ENCODE measurements around the gene PLEKHM1.
A peak's percentile ranks its signal among the peaks of the same experiment; 100 is the strongest.
"Not testable (repeated sequence)": the region's sequence is repeated elsewhere in the genome, so short reads cannot be mapped to it uniquely, and the experiment has no call there.

The PLEKHM1 gene

DNA sequence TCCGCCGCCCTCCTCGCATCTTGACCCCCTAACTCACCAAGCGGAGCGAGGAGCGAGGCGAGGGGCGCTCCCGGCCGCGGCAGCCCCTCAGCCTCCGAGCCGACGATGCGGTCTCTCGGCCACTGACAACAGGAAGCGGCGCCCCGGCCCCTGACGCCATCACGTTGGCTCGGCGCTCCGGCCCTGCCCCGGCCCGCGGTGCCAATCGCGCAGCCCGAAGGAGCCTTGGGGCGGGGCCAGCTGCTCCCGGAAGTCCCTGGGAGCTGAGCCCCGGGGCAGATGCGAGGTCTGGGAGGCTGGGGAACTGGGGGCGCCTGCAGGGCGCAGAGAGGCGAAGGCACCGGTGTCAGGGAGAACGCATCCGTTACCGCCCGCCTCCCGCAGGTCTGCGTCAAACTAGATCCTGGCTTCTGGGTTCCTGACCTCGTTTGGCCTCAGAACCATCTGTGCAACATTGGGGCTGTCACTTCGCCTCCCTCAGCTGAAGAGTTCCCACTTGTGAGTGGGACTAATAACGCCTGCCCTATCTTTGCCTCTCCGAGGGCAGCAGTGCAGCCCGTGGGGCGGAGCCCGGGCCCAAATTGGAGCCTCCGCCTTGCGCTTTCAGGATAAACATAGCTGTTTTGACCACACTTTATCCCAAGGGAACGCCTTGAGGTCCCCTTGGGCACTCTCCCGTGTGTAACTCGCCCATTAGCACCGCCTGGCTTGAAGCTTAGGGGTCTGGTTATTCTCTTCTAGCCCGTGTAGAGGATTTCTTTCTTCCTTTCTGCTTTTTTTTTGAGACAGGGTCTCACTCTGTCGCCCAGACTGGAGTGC, at the start of gene PLEKHM1:
Gene PLEKHM1 (minus strand): TSS at position 107 of the 819 bp plus-strand sequence. CDS start 8,237 bp downstream, outside the sequence.
- peak; percentile 28 for DNase-seq

DNA sequence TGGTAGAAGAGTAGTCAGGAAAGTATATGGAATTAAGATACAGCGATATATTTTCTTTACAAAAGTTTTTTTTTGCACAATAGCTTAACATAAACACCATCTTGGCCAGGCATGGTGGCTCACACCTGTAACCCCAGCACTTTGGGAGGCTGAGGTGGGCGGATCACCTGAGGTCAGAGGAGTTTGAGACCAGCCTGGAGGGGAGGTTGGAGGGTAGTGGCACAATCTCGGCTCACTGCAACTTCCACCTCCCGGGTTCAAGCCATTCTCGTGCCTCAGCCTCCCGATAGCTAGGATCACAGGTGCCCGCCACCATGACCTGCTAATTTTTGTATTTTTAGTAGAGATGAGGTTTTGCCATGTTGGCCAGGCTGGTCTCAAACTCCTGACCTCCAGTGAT, 47.6 kb upstream of the PLEKHM1 start:
- DNase-seq, result not testable (repeated sequence)

DNA sequence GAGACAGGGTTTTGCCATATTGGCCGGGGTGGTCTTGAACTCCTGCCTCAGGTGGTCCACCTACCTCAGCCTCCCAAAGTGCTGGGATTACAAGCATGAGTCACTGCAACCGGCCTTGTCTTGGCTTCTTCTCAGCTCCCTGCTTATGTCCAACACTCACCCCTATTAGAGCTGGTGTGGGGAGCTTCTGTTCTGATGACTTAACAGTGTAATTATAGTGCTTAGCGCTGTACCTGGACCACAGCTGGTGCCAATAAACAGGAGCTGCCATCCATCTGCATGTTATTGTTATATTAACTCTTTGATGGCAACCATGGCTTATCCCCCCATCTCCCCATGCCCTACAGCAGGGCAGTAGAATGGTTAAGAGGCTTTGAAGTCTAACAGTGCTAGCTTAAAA, 15.6 kb upstream of the PLEKHM1 start:
- not testable (repeated sequence) for DNase-seq

DNA sequence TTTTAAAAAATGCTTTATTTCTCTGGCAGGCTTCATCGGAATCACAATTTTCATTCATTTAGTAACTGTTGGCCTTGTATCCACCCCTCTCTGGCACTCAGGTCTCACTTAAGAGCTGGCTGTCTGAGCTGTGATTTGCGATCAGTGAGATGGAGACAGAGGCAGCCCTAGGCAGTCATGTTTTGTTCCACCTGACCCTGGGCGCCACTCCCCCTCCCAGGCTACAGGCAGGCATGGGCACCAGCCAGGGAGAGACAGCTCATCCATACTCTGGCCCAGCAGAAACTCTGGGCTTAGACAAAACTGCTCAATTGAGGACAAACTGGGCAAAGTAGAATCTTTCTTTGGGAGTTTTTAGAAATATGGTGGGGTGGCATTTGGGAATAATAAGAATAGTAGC, 14.7 kb upstream of the PLEKHM1 start:
- not testable (repeated sequence) for DNase-seq

DNA sequence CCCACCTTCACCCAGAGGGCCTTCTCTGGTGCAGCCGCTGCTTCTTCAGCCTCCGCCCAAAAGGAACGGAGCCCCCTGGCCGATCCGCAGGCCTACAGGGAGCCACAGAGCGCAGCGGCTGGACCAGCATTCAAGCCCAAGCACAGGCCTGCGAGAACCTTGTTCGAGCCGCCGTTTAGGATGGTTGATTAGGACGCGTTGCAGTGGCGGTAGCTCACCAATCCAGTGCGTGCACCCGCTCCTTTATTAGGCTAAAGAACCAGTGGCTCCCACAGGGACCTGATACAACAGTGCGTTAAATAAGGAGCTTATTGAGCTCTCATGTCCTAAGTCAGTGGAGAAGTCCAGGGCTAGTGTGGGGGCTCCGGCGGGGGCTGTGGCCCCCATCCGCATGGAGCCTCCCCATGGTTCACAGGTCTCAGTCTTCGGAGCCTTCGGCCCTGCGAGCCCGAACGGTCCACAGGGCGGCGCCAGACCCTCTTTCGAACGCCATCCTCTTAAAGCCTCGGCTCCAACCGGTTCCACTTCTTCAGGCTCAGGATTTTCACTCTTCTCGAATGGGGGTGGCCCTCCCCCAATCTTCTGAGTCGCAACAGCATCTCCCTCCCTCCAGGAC, 10.7 kb upstream of the PLEKHM1 start:
- not testable (repeated sequence) for DNase-seq

DNA sequence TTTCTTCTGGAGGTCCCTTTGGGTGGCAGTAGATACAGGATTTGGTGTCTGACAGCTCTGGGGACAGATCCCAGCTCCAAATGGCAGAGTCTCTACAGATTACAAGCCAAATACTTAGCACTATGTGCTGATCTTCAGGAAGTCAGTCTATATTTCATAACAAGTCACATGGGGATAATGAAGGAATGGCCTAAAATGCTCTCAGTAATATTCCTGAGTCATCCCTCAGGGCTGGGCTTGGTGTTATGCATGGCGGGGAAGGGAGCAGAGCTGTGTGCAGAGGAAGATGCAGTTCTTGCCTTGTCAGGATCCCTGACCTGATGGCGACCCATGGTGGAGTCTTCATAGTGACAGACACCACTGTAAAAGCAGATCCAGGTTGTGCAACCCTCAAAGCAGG, 10.0 kb upstream of the PLEKHM1 start:
- DNase-seq, result not testable (repeated sequence)

DNA sequence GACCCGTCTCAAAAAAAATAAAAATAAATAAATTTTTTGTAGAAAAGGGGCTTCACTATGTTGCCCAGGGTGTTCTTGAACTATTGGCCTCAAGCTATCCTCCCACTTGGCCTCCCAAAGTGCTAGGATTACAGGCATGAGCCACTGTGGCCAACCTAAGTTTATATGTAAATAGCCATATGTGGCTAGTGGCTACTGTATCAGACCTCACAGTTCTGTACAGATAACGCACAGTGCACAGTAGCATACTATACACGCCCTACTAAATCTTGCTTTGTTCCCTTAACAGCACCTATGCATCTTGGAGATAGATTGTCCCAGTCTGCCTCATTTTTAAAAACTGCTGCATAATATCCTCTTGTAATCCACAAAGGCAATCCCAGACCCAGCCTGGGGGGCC, 8.7 kb upstream of the PLEKHM1 start:
- DNase-seq, result not testable (repeated sequence)

DNA sequence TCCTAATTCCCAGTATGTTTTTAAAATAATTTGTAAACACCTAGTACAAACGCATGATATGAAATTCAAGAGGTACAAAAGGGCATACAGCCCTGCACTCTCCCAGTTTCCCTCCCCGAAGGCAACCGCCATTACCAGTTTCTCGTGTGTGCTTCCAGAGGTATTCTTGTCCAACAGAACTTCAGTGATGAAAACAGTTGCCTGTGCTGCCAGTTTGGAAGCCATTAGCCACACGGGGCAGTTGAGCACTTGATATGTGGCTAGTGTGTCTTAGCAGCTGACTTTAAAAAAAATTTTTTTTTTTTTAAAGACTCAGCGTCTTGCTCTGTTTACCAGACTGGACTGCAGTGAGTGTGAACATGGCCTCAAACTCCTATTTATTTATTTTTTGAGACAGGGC, 7.9 kb upstream of the PLEKHM1 start:
- DNase-seq, result not testable (repeated sequence)

DNA sequence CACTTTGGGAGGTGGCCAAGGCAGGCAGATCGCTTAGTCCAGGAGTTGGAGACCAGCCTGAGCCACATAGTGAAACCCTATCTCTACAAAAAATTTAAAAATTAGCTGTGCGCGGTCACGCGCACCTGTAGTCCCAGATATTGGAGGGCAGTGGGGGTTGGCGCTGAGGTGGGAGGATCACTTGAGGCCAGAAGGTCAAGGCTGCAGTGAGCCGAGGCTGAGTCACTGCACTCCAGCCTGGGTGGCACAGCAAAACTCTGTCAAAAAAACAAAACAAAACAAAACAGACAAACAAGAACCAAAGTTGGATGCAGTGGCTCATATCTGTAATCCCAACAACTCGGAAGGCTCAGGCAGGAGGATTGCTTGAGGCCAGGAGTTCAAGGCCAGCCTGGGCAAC, 6.9 kb upstream of the PLEKHM1 start:
- DNase-seq, result not testable (repeated sequence)

DNA sequence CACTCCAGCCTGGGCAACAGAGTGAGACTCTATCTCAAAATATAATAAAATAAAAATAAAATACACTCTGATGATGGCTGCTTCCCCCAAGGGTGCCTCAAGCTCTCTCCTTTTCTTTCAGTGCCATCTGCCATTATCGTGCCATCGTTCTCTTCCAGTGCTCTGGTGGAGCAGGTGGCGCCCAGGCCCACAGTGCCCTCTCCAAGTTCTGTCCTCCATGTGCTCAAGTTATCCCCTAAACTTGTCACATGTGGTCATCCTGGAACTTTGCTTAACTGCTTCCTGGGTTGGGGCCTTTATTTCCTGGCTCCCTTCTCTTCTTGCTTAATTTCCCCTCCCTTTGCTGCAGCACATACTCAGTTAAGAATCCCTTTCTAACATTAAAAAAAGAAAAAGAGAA, 6.0 kb upstream of the PLEKHM1 start:
- DNase-seq, result not testable (repeated sequence)

DNA sequence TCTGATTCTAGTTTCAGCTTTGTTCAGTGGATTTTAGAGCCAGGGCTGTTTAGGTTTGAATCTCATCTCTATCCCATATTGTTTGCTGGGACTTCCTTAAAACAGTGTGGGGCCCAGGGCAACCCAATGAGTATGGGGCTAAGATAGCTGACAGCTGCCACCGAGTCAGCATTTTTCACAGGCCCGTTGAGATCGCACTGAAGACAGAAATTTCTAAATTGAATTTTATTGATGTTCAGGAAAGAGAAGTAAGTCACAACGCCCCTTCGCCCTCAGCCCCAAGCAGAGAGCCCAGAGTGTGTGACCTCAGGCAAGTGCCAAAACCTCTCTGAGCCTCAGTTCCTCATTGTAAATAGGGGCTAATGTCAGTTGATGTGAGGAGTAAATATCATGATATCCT, 4.0 kb upstream of the PLEKHM1 start:
- not testable (repeated sequence) for DNase-seq

DNA sequence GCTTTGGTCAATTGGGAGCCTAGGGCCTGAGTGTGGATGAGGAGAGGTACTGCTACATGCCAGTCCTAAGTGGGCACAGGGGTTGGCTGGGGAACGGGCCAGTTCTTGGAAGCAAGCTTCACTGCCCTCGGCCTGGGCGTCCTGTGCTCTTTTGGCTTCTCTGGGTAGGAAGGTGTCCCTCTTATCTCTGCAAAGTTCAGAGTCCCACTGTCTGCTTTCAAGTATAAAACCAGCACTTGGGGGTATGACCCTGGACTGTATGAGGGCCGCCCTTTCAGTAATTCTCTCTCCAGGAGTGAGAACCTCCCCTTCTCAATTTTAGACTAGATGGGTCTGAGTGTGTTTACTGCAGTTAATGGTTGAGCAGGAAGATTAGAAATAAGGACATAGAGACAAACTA, 1.6 kb upstream of the PLEKHM1 start:
- DNase-seq, result not testable (repeated sequence)

DNA sequence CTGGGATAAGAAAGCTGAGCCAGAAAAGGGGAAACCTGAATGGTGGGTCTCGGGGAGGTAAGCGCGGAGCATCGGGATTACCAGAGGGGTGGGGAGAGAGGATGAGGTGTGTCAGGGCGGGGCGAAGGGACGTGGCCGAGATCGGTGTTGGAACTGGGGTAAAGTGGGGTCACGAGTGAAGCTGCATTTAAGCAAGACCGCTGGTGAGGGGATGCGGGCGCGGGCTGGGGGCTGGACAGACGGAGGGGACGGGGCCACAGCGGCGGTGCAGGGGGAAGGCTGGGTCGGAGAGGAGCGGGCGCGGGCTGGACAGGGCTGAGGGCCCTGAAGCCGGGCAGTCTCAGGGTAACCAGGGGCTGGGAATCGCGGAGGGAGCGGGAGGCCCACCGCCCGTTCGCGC, 323 bp downstream of the PLEKHM1 start:
- not testable (repeated sequence) for DNase-seq

DNA sequence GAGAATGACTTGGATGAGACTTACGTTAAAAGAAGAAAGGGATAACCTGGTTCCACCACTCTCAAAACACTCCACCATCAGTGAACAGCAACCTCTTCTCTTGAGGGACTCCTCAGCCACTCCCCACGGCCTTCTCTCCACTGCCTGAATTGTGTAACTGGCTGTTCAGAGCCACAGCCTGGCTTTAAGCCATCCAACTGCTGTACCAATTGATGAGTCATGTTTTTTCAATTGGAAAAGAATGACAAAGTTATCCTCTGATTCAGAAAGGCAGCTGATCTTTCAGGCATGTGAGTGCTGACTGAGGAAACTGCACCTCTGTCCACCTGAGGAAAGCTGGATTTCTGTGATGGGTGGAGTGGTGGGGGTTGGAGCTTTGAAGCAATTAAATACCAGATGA, 2.8 kb downstream of the PLEKHM1 start:
- not testable (repeated sequence) for DNase-seq

DNA sequence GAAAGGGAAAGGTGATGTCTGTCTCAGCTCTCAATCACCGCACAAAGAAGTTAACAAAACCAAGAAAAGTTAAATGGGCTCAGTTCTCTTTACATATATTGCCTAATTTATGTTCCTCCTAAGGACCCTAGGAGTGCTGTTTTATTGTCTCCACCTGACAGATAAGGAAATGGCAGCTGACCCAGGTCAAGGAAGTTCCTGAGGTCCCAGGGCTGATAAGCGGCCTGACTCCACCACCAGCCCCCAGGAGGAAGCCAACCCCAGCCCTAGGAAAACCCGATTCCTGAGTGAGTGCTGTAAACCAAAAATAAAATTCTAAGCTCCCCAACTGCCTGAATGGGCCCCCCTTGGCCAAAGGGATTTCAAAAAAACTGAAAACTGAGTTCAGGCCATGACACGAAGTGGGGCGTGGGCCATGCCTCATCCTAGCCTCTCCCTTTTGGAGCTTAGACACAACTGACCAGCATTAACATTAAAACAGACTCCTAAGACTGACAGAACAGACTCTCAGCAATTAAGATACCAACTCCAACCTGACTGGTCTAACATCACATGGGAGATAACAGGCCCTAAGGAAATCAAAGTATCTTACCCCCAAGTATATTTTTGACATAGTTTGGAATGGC, 6.8 kb downstream of the PLEKHM1 start:
- DNase-seq, result not testable (repeated sequence)

DNA sequence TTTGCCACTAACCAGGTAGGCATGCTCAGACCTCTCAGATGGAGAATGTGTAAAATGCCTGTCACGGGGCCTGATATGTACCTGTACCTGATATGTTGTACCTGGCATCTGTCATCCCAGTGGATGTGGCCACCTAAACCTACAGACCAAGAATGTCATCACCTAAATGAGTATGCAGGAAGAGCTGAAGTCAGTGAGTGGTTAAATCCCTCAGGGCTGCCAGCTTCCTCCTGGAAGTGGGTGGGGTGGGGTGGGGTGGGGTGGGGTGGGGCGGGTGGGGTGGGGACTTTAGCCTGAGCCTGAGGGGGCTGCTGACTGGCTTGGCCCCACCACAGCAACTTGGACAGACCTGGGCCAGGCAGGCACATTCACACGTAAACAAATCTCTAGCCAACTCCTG, 7.3 kb downstream of the PLEKHM1 start:
- not testable (repeated sequence) for DNase-seq

DNA sequence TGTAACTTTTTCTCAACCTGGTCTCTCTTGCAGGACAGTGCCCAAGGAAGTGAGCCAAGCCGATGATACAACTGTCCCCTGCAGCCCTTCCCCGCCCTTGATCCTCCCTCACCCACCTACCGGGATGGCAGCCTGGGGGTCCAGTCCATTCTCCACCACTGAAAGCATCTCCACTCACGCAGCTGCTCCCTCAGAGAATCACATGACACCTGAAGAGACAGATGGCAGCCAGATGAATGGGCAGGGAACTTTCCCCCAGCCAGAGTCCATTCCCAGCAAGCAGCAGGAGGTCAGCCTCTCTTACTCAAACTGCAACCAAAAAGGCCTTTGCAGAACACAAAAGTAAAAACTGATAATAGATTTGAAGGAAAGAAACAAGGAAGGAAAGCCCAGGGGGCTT, 8.2 kb downstream of the PLEKHM1 start:
- DNase-seq, result not testable (repeated sequence)

DNA sequence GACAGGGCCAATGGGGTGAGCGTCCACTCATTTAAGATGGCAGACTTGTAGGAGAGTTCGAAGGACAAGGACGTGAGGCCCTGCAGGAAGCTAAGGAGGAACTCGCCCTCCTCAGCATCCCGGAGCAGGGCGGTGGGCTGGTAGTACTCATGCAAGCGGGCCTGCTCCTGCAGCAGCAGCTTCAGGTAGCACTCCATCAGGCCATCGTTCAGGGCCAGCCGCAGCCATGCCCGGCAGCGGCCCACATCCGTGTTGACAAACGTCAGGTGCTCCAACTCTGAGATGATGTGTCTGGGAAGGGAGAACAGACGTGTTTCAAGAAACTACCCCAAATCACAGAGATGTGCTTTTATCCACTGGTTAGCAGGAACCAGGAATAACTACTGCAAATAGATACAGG, 15.1 kb downstream of the PLEKHM1 start:
- DNase-seq, result not testable (repeated sequence)

DNA sequence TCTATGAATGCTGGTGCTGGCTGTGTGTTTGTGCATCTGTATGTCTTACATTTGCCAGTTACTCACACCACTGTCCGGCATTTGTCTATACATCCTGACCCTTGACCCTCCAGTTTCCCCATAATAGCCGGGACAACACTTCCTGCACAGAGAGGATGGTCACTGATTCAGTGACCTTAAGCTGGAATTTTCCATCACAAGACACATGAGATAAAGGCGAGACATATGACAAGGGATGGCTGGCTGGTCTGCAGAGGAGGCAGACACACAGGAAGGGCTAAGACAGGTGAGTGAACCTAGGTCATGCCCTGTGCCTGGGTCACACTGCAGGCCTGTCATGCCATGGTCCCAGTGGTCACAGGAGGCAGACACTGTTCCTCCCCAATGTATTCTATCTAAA, 18.3 kb downstream of the PLEKHM1 start:
- DNase-seq, result not testable (repeated sequence)

DNA sequence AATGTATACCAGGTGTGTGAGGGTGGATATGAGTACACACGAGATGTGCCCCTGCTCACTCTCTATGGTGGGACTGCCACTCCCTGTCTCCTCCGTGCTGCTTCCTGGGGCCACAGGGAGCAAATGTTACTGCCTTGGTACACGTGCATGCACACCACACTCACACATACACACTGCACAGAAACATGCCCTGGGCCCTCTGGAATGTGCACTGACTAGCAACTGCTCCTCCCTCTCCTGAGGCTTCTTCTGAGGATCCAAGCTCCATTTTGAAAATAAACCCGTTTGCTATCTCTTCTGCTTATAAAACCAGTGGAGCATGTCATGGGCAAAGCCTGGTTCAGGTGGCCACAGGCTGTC, 21.3 kb downstream of the PLEKHM1 start:
- DNase-seq, result not testable (repeated sequence)

DNA sequence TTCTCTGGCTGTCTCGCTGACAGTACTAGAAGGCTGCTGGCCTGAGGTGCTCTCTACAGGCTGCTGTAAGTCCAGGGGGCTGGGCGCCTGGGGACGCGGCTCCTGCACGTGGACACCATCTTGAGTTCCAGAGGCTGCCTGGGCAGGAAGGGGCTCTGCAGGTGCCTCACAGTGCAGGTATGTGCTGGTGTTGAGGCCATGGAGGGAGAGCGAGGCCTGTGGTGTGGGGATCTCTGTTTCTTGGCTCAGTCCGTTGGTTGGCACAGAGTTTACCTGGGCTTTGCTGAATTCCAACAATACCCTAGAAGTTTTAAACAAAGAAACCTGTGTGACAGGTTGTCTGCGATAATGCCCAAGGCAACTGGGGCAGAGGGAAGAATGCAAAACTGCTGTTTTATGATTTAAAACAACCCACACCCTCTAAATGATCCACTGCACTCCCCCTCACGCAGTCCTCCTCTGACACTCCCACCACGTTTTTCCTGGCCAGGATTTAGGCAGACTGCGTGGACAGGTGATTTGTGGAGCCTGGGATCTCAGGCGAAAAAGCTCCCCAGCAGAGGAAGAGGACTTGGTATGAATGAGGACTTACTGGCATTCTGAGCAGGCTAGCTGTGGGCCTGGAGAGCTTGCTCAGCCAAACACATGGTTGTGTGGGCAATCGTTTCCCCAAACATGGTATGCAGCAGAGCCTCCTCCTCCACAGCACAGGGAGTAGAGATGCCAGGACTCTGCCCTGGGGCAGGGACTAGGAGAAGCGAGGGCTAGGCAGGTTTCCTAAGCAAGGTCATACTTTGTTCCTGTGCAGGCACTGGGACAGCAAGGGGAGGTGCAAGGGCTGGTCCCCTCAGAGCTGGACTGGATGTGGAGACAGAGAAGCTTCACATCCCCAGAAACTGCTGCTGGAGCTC, 22.0 kb downstream of the PLEKHM1 start:
- not testable (repeated sequence) for DNase-seq

DNA sequence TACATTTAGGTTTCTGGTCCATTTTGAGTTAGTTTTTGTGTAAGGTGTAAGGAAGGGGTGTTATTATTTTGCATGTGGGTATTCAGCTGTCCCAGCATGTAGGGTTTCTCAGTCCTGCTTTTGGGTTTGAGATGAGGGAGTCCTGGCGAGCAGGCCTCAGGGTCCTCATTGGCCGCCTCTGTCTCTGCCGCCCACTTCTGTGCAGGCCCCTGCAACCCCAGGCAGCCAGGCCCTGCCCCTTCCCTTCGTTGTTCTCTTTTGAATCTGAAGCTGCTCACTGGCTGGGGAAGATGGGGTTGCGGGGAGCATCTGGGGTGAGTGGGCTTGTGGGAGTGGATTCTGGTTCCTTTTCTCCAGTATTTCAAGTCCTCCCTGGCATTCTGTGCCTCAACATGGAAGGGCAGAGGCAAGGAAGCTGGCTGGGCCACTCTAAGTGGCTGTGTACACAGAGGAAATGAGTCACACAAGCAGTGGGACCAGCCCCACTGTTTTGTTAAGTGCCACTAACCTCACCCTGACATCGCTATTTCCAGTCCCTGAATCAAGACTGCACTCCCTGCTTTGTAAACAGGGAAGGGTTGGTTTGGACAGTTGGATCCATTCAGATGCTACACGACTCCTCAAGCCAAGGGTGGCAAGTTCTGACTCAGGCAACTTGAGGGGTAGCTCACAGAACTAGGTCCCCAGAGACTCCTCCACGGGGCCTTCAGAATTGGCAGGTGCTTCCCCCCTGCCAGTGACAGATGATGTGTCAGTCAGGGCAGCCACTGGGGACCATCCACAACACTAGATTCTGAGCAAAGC, 28.8 kb downstream of the PLEKHM1 start:
- not testable (repeated sequence) for DNase-seq
